Body of pancreas (tissue), 4 donors: ENCODE data around the gene SLC6A16. TPM values are rescaled to one million over a fixed set of nuclear protein-coding genes. Genes with fewer than 3 reads are reported as not detected.

ENCODE experiments used
- ATAC-seq: fragments of 150-250 bp; one replicate; pipeline ENCODE4 v1.9.1; 2016
- DNase-seq, 4 donors: peaks; one replicate each; pipeline ENCODE4 v3.0.0-alpha.2; 2019
- H3K27ac ChIP-seq, 4 donors: fragments of 200-600 bp; sonication (generic); 1 replicate in 3 of 4; 2 replicates in 1 of 4; pipeline versions ENCODE4 v1.5.1 to v1.6.1; 2016 to 2019; ENCODE audit warnings: mild to moderate bottlenecking in 1 of 4, mixed read lengths in 1 of 4, moderate library complexity in 1 of 4
- H3K27me3 ChIP-seq, 2 donors: fragments of 200-600 bp; sonication (generic); one replicate each; pipeline ENCODE4 v1.6.0; 2016; ENCODE audit warnings: mild to moderate bottlenecking in 1 of 2
- H3K36me3 ChIP-seq, 2 donors: fragments of 200-600 bp; sonication (generic); replicated peaks in 1 of 2; 2 replicates each; pipeline ENCODE4 v1.5.1; 2016; ENCODE audit warnings: low read depth in 2 of 2; ENCODE audit not compliant: insufficient read depth in 1 of 2
- H3K4me1 ChIP-seq: fragments of 200-600 bp; sonication (generic); one replicate; pipeline ENCODE4 v1.6.0; 2016
- H3K4me3 ChIP-seq, 2 donors: fragments of 200-600 bp; sonication (generic); 1 replicate in 1 of 2; 2 replicates in 1 of 2; pipeline ENCODE4 v1.5.1; 2016 to 2019
- H3K9me3 ChIP-seq, 3 donors: fragments of 200-600 bp; sonication (generic); 1 replicate in 2 of 3; 2 replicates in 1 of 3; pipeline ENCODE4 v1.5.1; 2016
- CTCF ChIP-seq, 7 experiments: fragments of 450-650 bp in 4 of 7; fragments of 200-600 bp in 3 of 7; sonication (generic) in 3 of 7; IDR thresholded peaks; one replicate each; pipeline ENCODE4 v1.5.1; 2016 to 2019; ENCODE audit warnings: antibody characterized with exemption in 7 of 7
- POLR2A ChIP-seq, 3 donors: fragments of 450-650 bp; IDR thresholded peaks; one replicate each; pipeline ENCODE4 v1.6.1; 2016; ENCODE audit warnings: antibody characterized with exemption in 3 of 3, mild to moderate bottlenecking in 2 of 3
- WGBS, 2 donors: methylation state at CpG; one replicate each; pipeline ENCODE4 v1.1.5; 2017; 5-methylcytosine and 5-hydroxymethylcytosine counted together
- intact Hi-C: fragments of 100-400 bp; cut with DNase I; formaldehyde crosslinking; loops from one replicate; pipeline ENCODE4 v1.15.1; 2023
- microRNA-seq, 2 donors: library from miRNA; unstranded; fragments of <30 nt; microRNA quantifications; one replicate each; pipeline ENCODE4, GENCODE V29; 2016; ENCODE audit warnings: borderline number of aligned reads in 2 of 2, borderline replicate concordance in 2 of 2
- small RNA-seq: library from RNA; depleted of rRNA; stranded (forward); fragments of <200 nt; gene quantifications from one replicate; pipeline ENCODE3, GENCODE V24; 2016
- total RNA-seq, 2 donors: library from RNA; depleted of rRNA; stranded (reverse); fragments of >200 nt; gene quantifications; one replicate each; pipeline ENCODE4 v1.1.0, GENCODE V29; 2016

SLC6A16 gene
- total RNA-seq, 2 donors from 2014 or later = 0.99 to 1.6 TPM

GRCh38 chr19:49247676-49248075 lies 77.3 kb downstream of the SLC6A16 start:
- Histone ChIP-seq H3K4me1 (no peaks in the 10 kb centered on the region), H3K36me3 (no peaks in the 10 kb centered on the region), H3K9me3 (no peaks in the 10 kb centered on the region), H3K27me3 (no peaks in the 10 kb centered on the region), H3K4me3 (no peak overlapping the region), H3K27ac (no peak overlapping the region)
- ATAC-seq (no peak), DNase-seq (no peak)
- no peak for TF ChIP-seq POLR2A (IDR thresholded peaks at IDR 0.05)
- no peak for TF ChIP-seq CTCF (IDR thresholded peaks at IDR 0.05)
- WGBS, 2 donors = 31 to 43% methylated on average over 1 of the region's 2 CpGs
- intact Hi-C loops = no loop called here

DNA sequence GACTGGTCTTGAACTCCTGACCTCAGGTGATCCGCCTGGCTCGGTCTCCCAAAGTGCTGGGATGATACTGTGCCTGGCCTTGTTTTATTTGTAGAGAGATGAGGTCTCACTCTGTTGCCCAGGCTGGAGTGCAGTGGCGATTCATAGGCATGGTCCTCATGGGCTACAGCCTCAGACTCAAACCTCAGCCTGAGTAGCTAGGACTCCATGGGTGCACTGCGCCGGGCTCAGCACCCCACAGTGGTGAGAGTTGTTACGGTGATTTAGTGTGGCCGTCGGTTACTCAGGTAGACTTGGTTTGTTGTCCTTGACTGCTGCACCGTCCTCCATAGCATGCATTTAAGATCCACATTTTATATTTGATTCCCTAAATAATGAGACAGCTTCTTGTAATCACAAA lies 80.7 kb downstream of the SLC6A16 start:
- WGBS, 2 donors = 71 to 92% methylated on average over 1 to 9 of the region's 9 CpGs
- TF ChIP-seq CTCF (IDR thresholded peaks at IDR 0.05) = no peak
- TF ChIP-seq POLR2A (IDR thresholded peaks at IDR 0.05) = no peak
- Histone ChIP-seq H3K27ac (no peak overlapping the region), H3K4me1 (no peaks in the 10 kb centered on the region), H3K9me3 (no peaks in the 10 kb centered on the region), H3K36me3 (no peaks in the 10 kb centered on the region), H3K4me3 (no peak overlapping the region), H3K27me3 (no peaks in the 10 kb centered on the region)
- no peak for ATAC-seq
- intact Hi-C loops = no loop called here
- DNase-seq = no peak

DNA sequence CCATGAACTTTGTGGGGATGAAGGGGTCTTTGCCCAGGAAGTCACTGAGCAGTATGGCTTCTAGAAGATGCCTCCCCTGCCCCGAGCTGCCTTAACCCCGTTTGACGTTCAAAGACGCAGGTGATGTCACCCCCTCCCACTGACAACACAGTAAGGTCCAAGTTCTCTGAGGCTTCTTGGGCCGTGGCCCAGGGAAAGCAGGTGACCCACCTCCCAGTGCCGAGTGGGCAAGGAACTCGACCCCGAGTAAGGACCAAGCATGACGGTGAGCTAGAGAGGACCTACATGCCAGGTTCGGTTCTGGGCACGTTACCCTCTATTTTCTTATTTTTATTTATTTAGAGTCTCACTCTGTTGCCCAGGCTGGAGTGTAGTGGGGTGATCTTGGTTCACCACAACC lies 81.3 kb downstream of the SLC6A16 start:
- Histone ChIP-seq H3K27me3 (no peaks in the 10 kb centered on the region), H3K27ac (no peak overlapping the region), H3K9me3 (no peaks in the 10 kb centered on the region), H3K4me1 (no peaks in the 10 kb centered on the region), H3K4me3 (no peak overlapping the region), H3K36me3 (no peaks in the 10 kb centered on the region)
- TF ChIP-seq POLR2A (IDR thresholded peaks at IDR 0.05) (no peak), CTCF (IDR thresholded peaks at IDR 0.05) (no peak)
- 67 to 68% methylated on average over 9 to 11 of the region's 11 CpGs for WGBS, 2 donors
- no peak for DNase-seq
- intact Hi-C loops = no loop called here
- ATAC-seq = no peak

DNA sequence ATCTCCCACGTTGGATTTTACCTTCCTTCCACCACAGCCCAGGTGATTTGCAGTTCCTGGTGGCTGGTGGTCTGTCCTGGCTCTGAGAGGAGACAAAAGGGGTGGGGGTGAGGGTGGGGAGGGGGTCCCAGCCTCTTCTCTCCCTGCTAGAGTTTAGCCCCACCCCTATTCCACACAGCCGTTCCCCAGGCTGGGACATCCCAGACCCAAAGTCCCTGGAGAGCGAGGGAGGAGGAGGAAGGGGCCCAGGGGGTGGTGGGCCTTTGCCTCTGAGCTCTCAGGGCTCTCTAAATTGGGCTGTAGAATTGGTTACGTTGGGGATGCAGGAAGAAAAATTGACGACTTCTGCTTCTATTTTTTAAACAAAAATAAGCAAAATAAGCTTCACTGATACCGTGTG lies 81.9 kb downstream of the SLC6A16 start:
- TF ChIP-seq POLR2A (IDR thresholded peaks at IDR 0.05) = no peak
- no peak for TF ChIP-seq CTCF (IDR thresholded peaks at IDR 0.05)
- Histone ChIP-seq H3K9me3 (no peaks in the 10 kb centered on the region), H3K27me3 (no peaks in the 10 kb centered on the region), H3K27ac (no peak overlapping the region), H3K36me3 (no peaks in the 10 kb centered on the region), H3K4me1 (no peaks in the 10 kb centered on the region), H3K4me3 (no peak overlapping the region)
- ATAC-seq (no peak), DNase-seq (no peak)
- intact Hi-C loops = no loop called here
- WGBS, 2 donors = 39% methylated on average over 5 to 6 of the region's 6 CpGs

GRCh38 chr19:49241769-49242168 lies 83.2 kb downstream of the SLC6A16 start:
- intact Hi-C loops = no loop called here
- ATAC-seq (no peak), DNase-seq (no peak)
- Histone ChIP-seq H3K27me3 (no peaks in the 10 kb centered on the region), H3K9me3 (no peaks in the 10 kb centered on the region), H3K27ac (no peak overlapping the region), H3K4me3 (no peak overlapping the region), H3K36me3 (no peaks in the 10 kb centered on the region), H3K4me1 (no peaks in the 10 kb centered on the region)
- 83 to 86% methylated on average over 7 of the region's 7 CpGs for WGBS, 2 donors
- TF ChIP-seq POLR2A (IDR thresholded peaks at IDR 0.05) = no peak
- no peak for TF ChIP-seq CTCF (IDR thresholded peaks at IDR 0.05)

Small RNA genes lying within 50 kb of the gene (microRNA-seq; reads per million reads assigned to microRNA genes)
- 0 reads per million in 2 donors for gene MIR4324

Small RNA genes lying within 50 kb of the gene (small RNA-seq; reads per million reads assigned to genes)
- not detected for gene MIR4324

Other genes with a start within 250 kb of the SLC6A16 start
- gene SNRNP70, start 239.7 kb downstream of the SLC6A16 start, total RNA-seq = 100 to 1,000 TPM; 199 to 588 TPM
- gene LIN7B, start 210.8 kb downstream of the SLC6A16 start, total RNA-seq = 10 to 100 TPM in 1 of 2 donors, 1 to 10 TPM in 1; 8.3 to 24.1 TPM
- 1 to 10 TPM in 1 of 2 donors, not detected in 1; 2.3 TPM for gene C19orf73, start 206.0 kb downstream of the SLC6A16 start, total RNA-seq
- 10 to 100 TPM in 1 of 2 donors, 1 to 10 TPM in 1; 6.7 to 15.2 TPM for gene PPFIA3, start 205.6 kb downstream of the SLC6A16 start, total RNA-seq
- 1 to 10 TPM; 2.1 to 4.3 TPM for gene HRC, start 169.8 kb downstream of the SLC6A16 start, total RNA-seq
- gene TRPM4, start 167.4 kb downstream of the SLC6A16 start, total RNA-seq = 10 to 100 TPM; 15.8 to 28.0 TPM
- gene CD37, start 10.2 kb upstream of the SLC6A16 start, total RNA-seq = 1 to 10 TPM; 4.0 to 6.2 TPM
- gene TEAD2, start 37.2 kb upstream of the SLC6A16 start, total RNA-seq = 10 to 100 TPM; 12.2 to 15.2 TPM
- not detected for gene DKKL1, start 38.7 kb upstream of the SLC6A16 start, total RNA-seq
- gene KASH5, start 63.1 kb upstream of the SLC6A16 start, total RNA-seq = 1 to 10 TPM in 1 of 2 donors, under 1 TPM in 1; 0.66 to 2.6 TPM
- gene PTH2, start 98.2 kb upstream of the SLC6A16 start, total RNA-seq = not detected
- not detected for gene GFY, start 100.2 kb upstream of the SLC6A16 start, total RNA-seq
- gene SLC17A7, start 116.3 kb upstream of the SLC6A16 start, total RNA-seq = under 1 TPM in 1 of 2 donors, not detected in 1; 0.26 TPM
- gene PIH1D1, start 126.6 kb upstream of the SLC6A16 start, total RNA-seq = 10 to 100 TPM; 57.0 to 63.3 TPM
- gene ALDH16A1, start 128.0 kb upstream of the SLC6A16 start, total RNA-seq = 10 to 100 TPM; 25.9 to 38.9 TPM
- gene FLT3LG, start 149.0 kb upstream of the SLC6A16 start, total RNA-seq = under 1 TPM; 0.52 to 0.66 TPM
- 1,000 to 10,000 TPM; 1,758 to 2,456 TPM for gene RPL13A, start 162.4 kb upstream of the SLC6A16 start, total RNA-seq
- 1,000 to 10,000 TPM; 1,400 to 1,772 TPM for gene RPS11, start 171.2 kb upstream of the SLC6A16 start, total RNA-seq
- 100 to 1,000 TPM; 117 to 121 TPM for gene FCGRT, start 187.5 kb upstream of the SLC6A16 start, total RNA-seq
- gene RCN3, start 202.8 kb upstream of the SLC6A16 start, total RNA-seq = 10 to 100 TPM; 11.9 to 39.9 TPM